SK-N-SH (cell line): ENCODE measurements around the gene ELMO2. TPM values are rescaled to one million over a fixed set of nuclear protein-coding genes. Genes with fewer than 3 reads are reported as not detected.

ENCODE experiments used
- CTCF ChIA-PET: fragments of 300-600, 350-600 bp; formaldehyde crosslinking; extraction: SDS; loops from one replicate; lab custom pipeline; 2021; lab: Yijun Ruan, JAX
- POLR2A ChIA-PET: fragments of 350-600 bp; sonication (Branson Sonifier 250); formaldehyde crosslinking; extraction: SDS; loops from one replicate; lab custom pipeline; 2020; ENCODE audit warnings: antibody characterized with exemption, inconsistent platforms; lab: Yijun Ruan, JAX
- DNase-seq: peaks from one replicate; pipeline ENCODE4 v3.0.0; 2012
- H2AFZ ChIP-seq: fragments of 200-600 bp; sonication (generic); 2 replicates; pipeline ENCODE4 v1.8.1; 2016; ENCODE audit warnings: antibody characterized with exemption, mild to moderate bottlenecking, low read depth
- H3F3A ChIP-seq: fragments of 200-600 bp; sonication (generic); replicated peaks from 2 replicates; pipeline ENCODE3; 2016; ENCODE audit warnings: antibody characterized with exemption, mild to moderate bottlenecking; ENCODE audit not compliant: insufficient read depth
- H3K27ac ChIP-seq, 2 experiments: fragments of 200-500 bp in 1 of 2; fragments of 200-600 bp in 1 of 2; sonication (Bioruptor generic) in 1 of 2; sonication (generic), shearing (Covaris generic) in 1 of 2; 2 replicates each; pipeline versions ENCODE4 v1.5.1 to v1.6.1; 2014 to 2016; ENCODE audit warnings: low read depth in 2 of 2, inconsistent platforms in 1 of 2, low read length in 1 of 2, mild to moderate bottlenecking in 1 of 2, mixed read lengths in 1 of 2
- H3K27me3 ChIP-seq: fragments of 200-600 bp; sonication (generic), shearing (Covaris generic); 2 replicates; pipeline ENCODE4 v1.6.1; 2016; ENCODE audit warnings: mixed run types; ENCODE audit not compliant: insufficient read depth
- H3K36me3 ChIP-seq, 2 experiments: fragments of 200-500 bp in 1 of 2; fragments of 200-600 bp in 1 of 2; sonication (Bioruptor generic) in 1 of 2; sonication (generic) in 1 of 2; replicated peaks in 1 of 2; 2 replicates each; pipeline versions ENCODE3 to v1.5.1; 2014 to 2016; ENCODE audit warnings: low read length in 1 of 2, mild to moderate bottlenecking in 1 of 2; ENCODE audit not compliant: insufficient read depth in 2 of 2, control insufficient read depth in 1 of 2
- H3K4me1 ChIP-seq, 2 experiments: fragments of 200-500 bp in 1 of 2; fragments of 200-600 bp in 1 of 2; sonication (Bioruptor generic) in 1 of 2; sonication (generic), shearing (Covaris generic) in 1 of 2; 2 replicates each; pipeline versions ENCODE4 v1.5.1 to v1.6.1; 2014 to 2016; ENCODE audit warnings: low read depth in 1 of 2, low read length in 1 of 2, mixed run types in 1 of 2; ENCODE audit not compliant: insufficient read depth in 2 of 2, control insufficient read depth in 1 of 2
- H3K4me2 ChIP-seq: fragments of 200-600 bp; sonication (generic), shearing (Covaris generic); 2 replicates; pipeline ENCODE4 v1.6.1; 2017; ENCODE audit warnings: mixed run types
- H3K4me3 ChIP-seq, 2 experiments: fragments of 200-500 bp in 1 of 2; fragments of 200-600 bp in 1 of 2; sonication (Bioruptor generic) in 1 of 2; sonication (generic), shearing (Covaris generic) in 1 of 2; 2 replicates each; pipeline versions ENCODE4 v1.5.1 to v1.8.1; 2014 to 2016; ENCODE audit warnings: low read depth in 2 of 2, inconsistent platforms in 1 of 2, low read length in 1 of 2, mild to moderate bottlenecking in 1 of 2, mixed read lengths in 1 of 2, moderate library complexity in 1 of 2
- H3K79me2 ChIP-seq: fragments of 200-600 bp; sonication (generic); 2 replicates; pipeline ENCODE4 v1.8.1; 2017; ENCODE audit warnings: mild to moderate bottlenecking; ENCODE audit not compliant: insufficient read depth
- H3K9ac ChIP-seq: fragments of 200-600 bp; sonication (generic); 2 replicates; pipeline ENCODE4 v1.6.1; 2017; ENCODE audit warnings: mixed run types
- H3K9me2 ChIP-seq: fragments of 200-600 bp; sonication (generic); 2 replicates; pipeline ENCODE4 v1.6.1; 2017; ENCODE audit warnings: mixed run types
- H3K9me3 ChIP-seq: fragments of 200-600 bp; sonication (generic); 2 replicates; pipeline ENCODE4 v1.6.1; 2017; ENCODE audit warnings: mixed run types, mild to moderate bottlenecking, moderate library complexity
- H4K20me1 ChIP-seq: fragments of 200-600 bp; sonication (generic); 2 replicates; pipeline ENCODE4 v1.6.1; 2017; ENCODE audit warnings: mild to moderate bottlenecking, mixed run types; ENCODE audit not compliant: insufficient read depth
- CHD2 ChIP-seq: fragments of 150-350 bp; IDR thresholded peaks from 2 replicates; pipeline ENCODE4 v1.6.1; 2018; ENCODE audit warnings: low read length; ENCODE audit not compliant: partially characterized antibody
- EP300 ChIP-seq, 2 experiments: IDR thresholded peaks; 2 replicates each; pipeline versions ENCODE4 v1.4.0 to v1.6.1; 2012; ENCODE audit warnings: borderline replicate concordance in 1 of 2, low read depth in 1 of 2, low read length in 1 of 2
- EZH2phosphoT487 ChIP-seq: fragments of 200-600 bp; sonication (generic); IDR thresholded peaks from 2 replicates; pipeline ENCODE4 v1.6.1; 2017; ENCODE audit warnings: low read depth, mixed run types, mild to moderate bottlenecking, antibody characterized with exemption, moderate library complexity, borderline replicate concordance
- FOXJ3 ChIP-seq: sonication (generic); formaldehyde crosslinking; IDR thresholded peaks from 2 replicates; pipeline ENCODE4 v1.5.1; 2020; ENCODE audit warnings: mild to moderate bottlenecking, missing genetic modification reagents
- FOXM1 ChIP-seq: IDR thresholded peaks from 2 replicates; pipeline ENCODE4 v1.4.0; 2012; ENCODE audit warnings: low read depth, mild to moderate bottlenecking
- GABPA ChIP-seq: IDR thresholded peaks from 2 replicates; pipeline ENCODE4 v1.4.0; 2012; ENCODE audit warnings: low read depth, mild to moderate bottlenecking
- MEF2A ChIP-seq: IDR thresholded peaks from 2 replicates; pipeline ENCODE4 v1.4.0; 2012; ENCODE audit warnings: low read depth, borderline replicate concordance
- MXI1 ChIP-seq: IDR thresholded peaks from 2 replicates; pipeline ENCODE4 v1.6.1; 2012; ENCODE audit warnings: mild to moderate bottlenecking, low read depth, low read length, improper control_type of control experiment
- NFIC ChIP-seq: IDR thresholded peaks from 2 replicates; pipeline ENCODE4 v1.4.0; 2012; ENCODE audit warnings: borderline replicate concordance
- NRF1 ChIP-seq: IDR thresholded peaks from 2 replicates; pipeline ENCODE4 v1.6.1; 2012; ENCODE audit warnings: low read depth, mild to moderate bottlenecking, low read length
- POLR2AphosphoS5 ChIP-seq: IDR thresholded peaks from 2 replicates; pipeline ENCODE4 v1.6.1; 2012; ENCODE audit warnings: low read depth, low read length
- RCOR1 ChIP-seq: fragments of 150-350 bp; IDR thresholded peaks from 2 replicates; pipeline ENCODE4 v1.6.1; 2017; ENCODE audit warnings: antibody characterized with exemption, low read length
- SIN3A ChIP-seq: IDR thresholded peaks from 2 replicates; pipeline ENCODE4 v1.6.1; 2012; ENCODE audit warnings: low read depth, mild to moderate bottlenecking, low read length, moderate library complexity, borderline replicate concordance
- SMC3 ChIP-seq: IDR thresholded peaks from 2 replicates; pipeline ENCODE4 v1.6.1; 2012; ENCODE audit warnings: low read depth, low read length, improper control_type of control experiment
- TAF1 ChIP-seq: IDR thresholded peaks from 2 replicates; pipeline ENCODE4 v1.6.1; 2012; ENCODE audit warnings: low read depth, mild to moderate bottlenecking, low read length, moderate library complexity, borderline replicate concordance
- TCF12 ChIP-seq: IDR thresholded peaks from 2 replicates; pipeline ENCODE4 v1.4.0; 2012
- TEAD4 ChIP-seq: IDR thresholded peaks from 2 replicates; pipeline ENCODE4 v1.4.0; 2012; ENCODE audit warnings: mild to moderate bottlenecking, borderline replicate concordance; ENCODE audit not compliant: insufficient read depth
- USF2 ChIP-seq: fragments of 150-350 bp; IDR thresholded peaks from 2 replicates; pipeline ENCODE4 v1.6.1; 2017; ENCODE audit warnings: antibody characterized with exemption, low read length, low read depth, borderline replicate concordance
- WGBS: methylation state at CpG from one replicate; pipeline ENCODE4 v1.1.6; 2017; ENCODE audit warnings: low lambda C conversion rate; 5-methylcytosine and 5-hydroxymethylcytosine counted together
- polyA plus RNA-seq, 3 experiments: library from polyadenylated mRNA; depleted of rRNA; stranded (reverse); fragments of >200 nt; gene quantifications; 2 replicates each; pipeline ENCODE4 v1.2.3, GENCODE V29; 2012
- TF ChIP-seq, protein P1 (sequence below): IDR thresholded peaks from 2 replicates; pipeline ENCODE4 v1.4.0; 2012; ENCODE audit warnings: low read depth, borderline replicate concordance
- TF ChIP-seq, protein P2 (sequence below): IDR thresholded peaks from 2 replicates; pipeline ENCODE4 v1.6.1; 2012; ENCODE audit warnings: mild to moderate bottlenecking, low read depth, low read length, moderate library complexity

The ELMO2 gene
- polyA plus RNA-seq, 1 of the 3 experiments (the other 2 are of a cell fraction) = 32.1 TPM

- Histone ChIP-seq H3K4me2 (no peak overlapping the region), H3K4me3 (no peak overlapping the region), H3K27me3 (no peaks in the 10 kb centered on the region), H3K9ac (no peak overlapping the region), H4K20me1 (peaks cover 30% of the 10 kb centered on the region), H3K4me1 (peaks cover 0 to 47% of the 10 kb centered on the region in 2 experiments; a peak in 2 of 4 replicates), H3K9me3 (no peaks in the 10 kb centered on the region), H2AFZ (no peak overlapping the region), H3K27ac (no peak overlapping the region), H3F3A (no peaks in the 10 kb centered on the region), H3K79me2 (peaks cover 35% of the 10 kb centered on the region), H3K9me2 (no peaks in the 10 kb centered on the region), H3K36me3 (peaks cover 2 to 43% of the 10 kb centered on the region in 2 experiments)
- POLR2A ChIA-PET = interaction anchor here (1.1 kb wide), 1 partner anchor 12 kb away, joined by 3 read pairs; no protein-coding TSS in a partner anchor
- CTCF ChIA-PET = interaction anchor here (1.1 to 5.2 kb wide), 5 partner anchors 10 to 387 kb away, joined by 3 to 33 read pairs (median 7); no protein-coding TSS in a partner anchor
- TF ChIP-seq FOXJ3 (CRISPR knock-in tag) = no peak
- no peak for TF ChIP-seq EP300 (IDR thresholded peaks at IDR 0.05; ENCODE audit: borderline replicate concordance in 1 of 2, low read depth in 1 of 2, low read length in 1 of 2)
- no peak for TF ChIP-seq MXI1
- no peak for TF ChIP-seq USF2
- no peak for TF ChIP-seq SIN3A
- TF ChIP-seq EZH2phosphoT487 = no peak
- TF ChIP-seq TEAD4 = no peak
- TF ChIP-seq NFIC = no peak
- 79% methylated on average over 9 of the region's 10 CpGs for WGBS
- DNase-seq = no peak
These were observed 47.1 kb downstream of the ELMO2 start for GRCh38 chr20:46359233-46359751.

- TF ChIP-seq SIN3A (no peak), TAF1 (no peak), FOXM1 (no peak), NFIC (no peak), GABPA (no peak), MEF2A (no peak), TCF12 (no peak), POLR2AphosphoS5 (no peak), RCOR1 (no peak), CHD2 (no peak), NRF1 (no peak), SMC3 (no peak), FOXJ3 (CRISPR knock-in tag) (no peak)
- TF ChIP-seq, protein P1, sequence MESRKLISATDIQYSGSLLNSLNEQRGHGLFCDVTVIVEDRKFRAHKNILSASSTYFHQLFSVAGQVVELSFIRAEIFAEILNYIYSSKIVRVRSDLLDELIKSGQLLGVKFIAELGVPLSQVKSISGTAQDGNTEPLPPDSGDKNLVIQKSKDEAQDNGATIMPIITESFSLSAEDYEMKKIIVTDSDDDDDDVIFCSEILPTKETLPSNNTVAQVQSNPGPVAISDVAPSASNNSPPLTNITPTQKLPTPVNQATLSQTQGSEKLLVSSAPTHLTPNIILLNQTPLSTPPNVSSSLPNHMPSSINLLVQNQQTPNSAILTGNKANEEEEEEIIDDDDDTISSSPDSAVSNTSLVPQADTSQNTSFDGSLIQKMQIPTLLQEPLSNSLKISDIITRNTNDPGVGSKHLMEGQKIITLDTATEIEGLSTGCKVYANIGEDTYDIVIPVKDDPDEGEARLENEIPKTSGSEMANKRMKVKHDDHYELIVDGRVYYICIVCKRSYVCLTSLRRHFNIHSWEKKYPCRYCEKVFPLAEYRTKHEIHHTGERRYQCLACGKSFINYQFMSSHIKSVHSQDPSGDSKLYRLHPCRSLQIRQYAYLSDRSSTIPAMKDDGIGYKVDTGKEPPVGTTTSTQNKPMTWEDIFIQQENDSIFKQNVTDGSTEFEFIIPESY = no peak
- TF ChIP-seq, protein P2, sequence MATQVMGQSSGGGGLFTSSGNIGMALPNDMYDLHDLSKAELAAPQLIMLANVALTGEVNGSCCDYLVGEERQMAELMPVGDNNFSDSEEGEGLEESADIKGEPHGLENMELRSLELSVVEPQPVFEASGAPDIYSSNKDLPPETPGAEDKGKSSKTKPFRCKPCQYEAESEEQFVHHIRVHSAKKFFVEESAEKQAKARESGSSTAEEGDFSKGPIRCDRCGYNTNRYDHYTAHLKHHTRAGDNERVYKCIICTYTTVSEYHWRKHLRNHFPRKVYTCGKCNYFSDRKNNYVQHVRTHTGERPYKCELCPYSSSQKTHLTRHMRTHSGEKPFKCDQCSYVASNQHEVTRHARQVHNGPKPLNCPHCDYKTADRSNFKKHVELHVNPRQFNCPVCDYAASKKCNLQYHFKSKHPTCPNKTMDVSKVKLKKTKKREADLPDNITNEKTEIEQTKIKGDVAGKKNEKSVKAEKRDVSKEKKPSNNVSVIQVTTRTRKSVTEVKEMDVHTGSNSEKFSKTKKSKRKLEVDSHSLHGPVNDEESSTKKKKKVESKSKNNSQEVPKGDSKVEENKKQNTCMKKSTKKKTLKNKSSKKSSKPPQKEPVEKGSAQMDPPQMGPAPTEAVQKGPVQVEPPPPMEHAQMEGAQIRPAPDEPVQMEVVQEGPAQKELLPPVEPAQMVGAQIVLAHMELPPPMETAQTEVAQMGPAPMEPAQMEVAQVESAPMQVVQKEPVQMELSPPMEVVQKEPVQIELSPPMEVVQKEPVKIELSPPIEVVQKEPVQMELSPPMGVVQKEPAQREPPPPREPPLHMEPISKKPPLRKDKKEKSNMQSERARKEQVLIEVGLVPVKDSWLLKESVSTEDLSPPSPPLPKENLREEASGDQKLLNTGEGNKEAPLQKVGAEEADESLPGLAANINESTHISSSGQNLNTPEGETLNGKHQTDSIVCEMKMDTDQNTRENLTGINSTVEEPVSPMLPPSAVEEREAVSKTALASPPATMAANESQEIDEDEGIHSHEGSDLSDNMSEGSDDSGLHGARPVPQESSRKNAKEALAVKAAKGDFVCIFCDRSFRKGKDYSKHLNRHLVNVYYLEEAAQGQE = no peak
- WGBS = 95% methylated on average over 16 of the region's 19 CpGs
- H3K9me2 ChIP-seq = no peaks in the 10 kb centered on the region
- peaks cover 28% of the 10 kb centered on the region for H4K20me1 ChIP-seq
- peaks cover 4 to 47% of the 10 kb centered on the region in 2 experiments for H3K36me3 ChIP-seq
- no peak overlapping the region for H3K9ac ChIP-seq
- H3K4me1 ChIP-seq = peaks cover 0 to 46% of the 10 kb centered on the region in 2 experiments; a peak in 2 of 4 replicates
- no peak overlapping the region for H3K4me2 ChIP-seq
- no peaks in the 10 kb centered on the region for H3K9me3 ChIP-seq
- ChIA-PET POLR2A (no interaction called here), CTCF (interaction anchor here (0.8 to 5.2 kb wide), 6 partner anchors 9 to 386 kb away, joined by 3 to 33 read pairs (median 5); no protein-coding TSS in a partner anchor)
- H3K79me2 ChIP-seq = peaks cover 30% of the 10 kb centered on the region
- no peaks in the 10 kb centered on the region for H3F3A ChIP-seq
- no peak overlapping the region for H2AFZ ChIP-seq
- H3K27ac ChIP-seq = no peak overlapping the region
- H3K4me3 ChIP-seq = no peak overlapping the region
- DNase-seq = no peak
- no peaks in the 10 kb centered on the region for H3K27me3 ChIP-seq
These were observed 47.9 kb downstream of the ELMO2 start for GRCh38 chr20:46358346-46359058.
